Germinal center (tissue), 1 donor: ENCODE data around the gene ADCY7.

Source experiments
- DNase-seq: peaks from one replicate; pipeline ENCODE4 v3.0.0; 2012; ENCODE audit warnings: mixed read lengths, low spot score

ADCY7 gene

DNA sequence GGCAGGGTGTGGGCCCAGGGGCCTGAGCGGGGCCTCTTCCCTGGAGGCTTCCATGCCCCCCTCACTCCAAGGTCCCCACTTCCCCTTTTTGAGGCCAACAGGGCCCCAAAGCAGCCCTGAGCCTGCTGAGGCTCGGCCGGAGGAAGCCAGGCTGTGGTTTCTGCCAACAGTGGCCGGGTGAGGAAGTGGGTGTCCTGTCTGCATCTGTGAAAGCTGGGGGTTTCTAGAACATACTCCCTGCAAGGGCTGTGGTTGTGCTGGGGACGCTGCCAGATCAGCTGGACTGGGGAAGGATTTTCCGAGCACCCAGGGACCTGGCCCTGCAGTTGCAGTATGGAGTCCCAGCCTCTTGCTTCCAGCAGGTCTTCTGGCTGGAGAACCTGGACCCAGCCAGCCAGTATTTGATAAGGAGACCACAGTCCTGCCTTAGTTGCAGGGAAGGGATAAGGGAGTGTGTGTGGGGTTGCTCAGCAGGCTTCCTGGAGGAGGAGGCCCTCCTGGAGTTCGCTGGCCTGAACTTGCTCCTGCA is 15.7 kb downstream of the ADCY7 start:
- DNase-seq: peak; percentile 86

- DNase-seq: no peak
These were observed 16.7 kb downstream of the ADCY7 start for GRCh38 chr16:50282955-50283631.

DNA sequence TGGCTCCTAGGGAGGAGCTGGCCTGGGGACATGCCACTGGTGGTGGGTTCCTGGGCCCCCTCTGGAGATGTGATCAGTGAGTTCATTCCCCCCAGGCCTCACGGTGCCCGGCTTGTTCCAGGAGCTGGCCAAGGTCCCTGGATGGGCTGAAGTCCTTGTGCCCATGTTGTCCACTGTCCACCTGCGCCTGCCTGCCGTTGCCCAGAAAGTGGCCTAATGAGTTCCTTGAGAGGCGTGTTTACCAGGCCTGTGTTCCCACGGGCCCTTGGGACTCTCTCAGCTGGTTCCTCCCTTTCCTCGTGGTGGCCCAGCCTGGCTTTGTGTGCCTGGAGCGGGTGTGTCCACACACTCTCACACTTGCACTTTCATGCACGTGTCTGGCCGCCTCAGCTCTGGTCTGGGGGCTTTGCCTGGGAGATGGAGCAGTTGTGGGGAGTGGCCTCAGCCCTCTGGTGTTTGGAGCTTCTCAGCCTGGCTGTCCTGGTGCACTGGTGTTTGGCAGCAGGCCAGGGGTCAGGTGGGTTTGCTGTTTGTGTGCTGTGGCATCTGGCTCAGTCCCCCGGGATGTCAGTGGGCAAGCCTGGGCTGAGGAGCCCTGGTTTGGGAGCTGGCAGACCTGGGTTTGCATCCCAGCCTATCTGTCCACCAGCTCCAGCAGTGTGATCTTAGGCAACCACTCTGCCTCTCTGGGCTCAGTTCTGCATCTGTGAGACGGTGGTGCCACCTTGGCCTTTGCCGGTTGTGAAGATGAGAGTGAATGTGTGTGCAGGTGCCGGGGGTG is 18.0 kb downstream of the ADCY7 start:
- no peak for DNase-seq

GRCh38 chr16:50285406-50286003 is 19.2 kb downstream of the ADCY7 start:
- no peak for DNase-seq

DNA sequence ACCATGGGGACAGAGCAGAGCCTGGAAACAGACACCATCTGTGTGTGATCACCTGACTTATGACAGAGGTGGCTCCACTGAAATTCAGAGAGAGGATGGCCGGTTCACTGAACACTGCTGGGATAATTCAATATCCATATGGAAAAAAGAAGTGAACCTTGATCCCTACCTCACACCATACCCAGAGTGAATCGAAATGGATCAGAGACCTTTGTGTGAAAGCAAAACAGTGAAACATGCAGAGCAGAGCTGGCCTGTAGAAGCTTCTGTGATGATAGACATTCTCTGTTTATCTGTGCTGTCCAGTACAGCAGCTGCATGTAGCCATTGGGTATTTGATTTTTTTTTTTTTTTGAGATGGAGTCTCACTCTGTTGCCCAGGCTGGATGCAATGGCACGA is 20.3 kb downstream of the ADCY7 start:
- no peak for DNase-seq

DNA sequence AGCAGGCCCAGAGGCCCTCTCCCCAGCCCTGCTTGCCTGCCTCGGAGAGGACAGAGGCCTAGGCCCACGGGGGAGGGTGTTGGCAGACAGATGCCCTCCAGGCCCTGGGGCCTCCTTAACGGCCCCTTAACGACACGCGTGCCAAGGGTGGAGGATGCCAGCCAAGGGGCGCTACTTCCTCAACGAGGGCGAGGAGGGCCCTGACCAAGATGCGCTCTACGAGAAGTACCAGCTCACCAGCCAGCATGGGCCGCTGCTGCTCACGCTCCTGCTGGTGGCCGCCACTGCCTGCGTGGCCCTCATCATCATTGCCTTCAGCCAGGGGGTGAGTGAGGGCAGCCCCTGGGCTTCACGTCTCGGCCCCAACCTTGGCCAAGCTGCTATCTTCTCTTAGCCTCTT is 21.7 kb downstream of the ADCY7 start:
- DNase-seq: no peak

- DNase-seq: no peak
These were observed 22.6 kb downstream of the ADCY7 start for GRCh38 chr16:50288920-50289319.

DNA sequence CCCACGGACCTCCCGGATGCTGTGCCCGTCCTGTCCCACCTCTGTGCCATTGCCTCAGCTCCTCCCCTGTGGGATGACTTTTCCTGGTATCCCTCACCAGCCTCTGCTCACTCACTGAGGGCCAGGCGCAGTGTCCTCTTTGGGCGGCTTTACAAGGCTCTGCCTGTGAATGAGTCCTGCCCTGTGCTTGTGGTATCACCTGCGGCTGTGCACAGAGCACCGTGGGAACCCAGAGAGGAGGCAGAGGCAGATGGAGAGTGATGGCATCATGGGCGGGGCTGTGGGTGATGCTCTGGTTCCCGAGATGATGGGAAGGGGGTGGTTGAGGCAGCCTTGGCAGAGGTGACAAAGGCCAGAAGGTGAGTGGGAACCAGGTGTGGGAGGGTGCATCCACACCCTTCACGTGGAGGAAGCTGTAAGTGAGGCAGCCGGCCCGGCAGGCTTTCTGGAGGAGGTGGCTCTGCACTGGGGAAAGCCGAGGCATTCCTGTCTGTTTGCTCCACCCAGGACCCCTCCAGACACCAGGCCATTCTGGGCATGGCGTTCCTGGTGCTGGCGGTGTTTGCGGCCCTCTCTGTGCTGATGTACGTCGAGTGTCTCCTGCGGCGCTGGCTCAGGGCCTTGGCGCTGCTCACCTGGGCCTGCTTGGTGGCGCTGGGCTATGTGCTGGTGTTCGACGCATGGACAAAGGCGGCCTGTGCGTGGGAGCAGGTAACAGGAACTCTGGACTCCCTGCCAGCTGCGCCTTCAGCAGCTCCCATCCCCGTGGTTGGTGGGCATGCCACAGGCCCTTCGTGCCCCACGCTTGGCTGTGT is 23.8 kb downstream of the ADCY7 start:
- no peak for DNase-seq

DNA sequence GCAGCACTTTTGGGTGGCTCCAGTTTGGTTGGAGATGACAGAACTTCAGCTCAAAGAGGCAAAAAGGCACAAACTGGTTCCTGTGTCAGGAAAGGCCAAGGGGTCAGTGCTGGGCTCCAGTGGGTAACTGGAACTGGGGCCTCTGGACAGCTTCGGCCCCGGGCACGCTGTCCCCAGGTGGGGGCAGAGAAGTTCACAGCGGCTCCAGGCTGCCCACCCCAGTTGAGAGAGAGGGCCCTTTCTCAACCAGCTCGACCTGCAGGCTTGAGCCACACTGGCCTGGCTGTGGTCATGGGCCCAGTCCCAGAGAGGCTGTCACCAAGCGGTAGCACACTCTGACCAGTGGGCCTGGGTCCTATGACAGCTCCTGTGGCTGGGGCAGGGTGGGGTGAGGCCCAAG is 24.5 kb downstream of the ADCY7 start:
- no peak for DNase-seq

DNA sequence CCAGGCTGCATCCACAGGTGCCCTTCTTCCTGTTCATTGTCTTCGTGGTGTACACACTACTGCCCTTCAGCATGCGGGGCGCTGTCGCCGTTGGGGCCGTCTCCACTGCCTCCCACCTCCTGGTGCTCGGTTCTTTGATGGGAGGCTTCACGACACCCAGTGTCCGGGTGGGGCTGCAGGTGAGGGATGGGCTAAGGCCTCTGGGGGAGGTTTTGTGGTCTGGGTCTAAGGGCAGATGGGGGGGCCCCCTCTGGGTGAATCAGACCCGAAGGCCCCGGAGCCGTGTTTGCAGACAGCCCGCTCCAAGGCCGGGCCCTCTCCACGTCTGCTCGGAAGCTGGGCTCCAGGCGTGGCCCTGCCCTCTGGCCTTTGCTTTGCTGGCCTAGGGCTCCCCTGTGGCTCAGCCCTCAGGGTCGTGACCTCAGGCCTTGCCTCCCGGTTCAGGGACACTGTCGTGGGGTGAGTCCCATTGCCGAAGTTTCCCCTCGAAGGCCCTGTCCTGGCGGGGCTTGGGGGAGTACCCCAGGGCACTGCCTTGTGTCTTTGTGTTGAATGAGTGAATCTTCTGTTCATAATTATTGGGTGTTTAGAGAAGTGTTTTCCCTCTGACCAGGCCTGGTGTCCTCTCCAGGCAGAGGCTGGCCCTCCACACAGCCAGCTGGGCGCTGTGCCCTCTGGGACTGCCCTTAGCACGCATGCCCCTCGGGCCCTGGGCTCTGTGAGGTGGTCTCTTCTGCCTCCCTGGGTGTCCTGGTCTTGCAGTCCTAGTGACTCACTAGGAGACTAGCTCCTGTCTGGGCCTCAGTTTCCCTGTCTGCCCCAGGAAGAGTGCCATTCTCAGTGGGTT is 25.6 kb downstream of the ADCY7 start:
- no peak for DNase-seq

DNA sequence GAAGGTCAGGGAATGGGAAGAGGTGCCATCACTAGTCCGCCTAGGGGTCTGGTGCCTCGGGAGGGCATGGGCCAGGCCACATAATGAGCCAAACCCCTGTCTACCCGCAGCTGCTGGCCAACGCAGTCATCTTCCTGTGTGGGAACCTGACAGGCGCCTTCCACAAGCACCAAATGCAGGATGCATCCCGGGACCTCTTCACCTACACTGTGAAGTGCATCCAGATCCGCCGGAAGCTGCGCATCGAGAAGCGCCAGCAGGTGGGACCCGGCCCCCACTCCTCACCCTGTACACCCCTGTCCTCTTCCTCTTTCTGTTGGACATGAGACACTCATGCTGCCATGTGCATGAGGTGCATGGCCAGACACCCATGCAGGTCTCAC is 26.2 kb downstream of the ADCY7 start:
- DNase-seq: no peak

DNA sequence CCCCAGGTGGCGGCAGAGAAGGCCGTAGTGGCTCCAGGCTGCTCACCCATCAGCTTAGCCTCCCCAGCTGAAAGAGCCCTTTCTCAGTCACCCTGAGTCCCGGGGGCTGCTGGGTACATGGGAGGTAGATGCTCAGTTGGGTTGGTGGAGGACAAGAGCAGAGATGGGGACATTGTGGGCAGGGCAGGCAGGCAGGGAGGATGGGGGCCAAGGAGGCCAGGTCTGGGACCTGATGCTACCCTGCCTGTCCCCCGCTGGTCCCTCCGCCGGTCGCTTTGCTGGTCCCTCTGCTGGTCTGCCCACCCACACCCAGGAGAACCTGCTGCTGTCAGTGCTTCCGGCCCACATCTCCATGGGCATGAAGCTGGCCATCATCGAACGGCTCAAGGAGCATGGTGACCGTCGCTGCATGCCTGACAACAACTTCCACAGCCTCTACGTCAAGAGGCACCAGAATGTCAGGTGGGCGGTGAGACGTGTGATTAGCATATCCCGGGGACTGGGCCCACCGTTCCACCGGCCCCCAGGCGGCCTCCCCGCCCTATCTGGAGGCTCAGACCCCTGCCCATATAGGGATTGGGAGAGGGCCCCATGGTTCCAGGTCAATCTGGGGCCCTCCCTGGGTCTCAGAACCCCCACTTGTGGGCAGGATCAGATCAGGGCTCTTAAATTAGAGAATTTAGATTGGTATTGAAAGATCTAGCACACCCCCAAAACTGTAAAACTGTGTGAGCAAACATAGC is 26.9 kb downstream of the ADCY7 start:
- DNase-seq: no peak

DNA sequence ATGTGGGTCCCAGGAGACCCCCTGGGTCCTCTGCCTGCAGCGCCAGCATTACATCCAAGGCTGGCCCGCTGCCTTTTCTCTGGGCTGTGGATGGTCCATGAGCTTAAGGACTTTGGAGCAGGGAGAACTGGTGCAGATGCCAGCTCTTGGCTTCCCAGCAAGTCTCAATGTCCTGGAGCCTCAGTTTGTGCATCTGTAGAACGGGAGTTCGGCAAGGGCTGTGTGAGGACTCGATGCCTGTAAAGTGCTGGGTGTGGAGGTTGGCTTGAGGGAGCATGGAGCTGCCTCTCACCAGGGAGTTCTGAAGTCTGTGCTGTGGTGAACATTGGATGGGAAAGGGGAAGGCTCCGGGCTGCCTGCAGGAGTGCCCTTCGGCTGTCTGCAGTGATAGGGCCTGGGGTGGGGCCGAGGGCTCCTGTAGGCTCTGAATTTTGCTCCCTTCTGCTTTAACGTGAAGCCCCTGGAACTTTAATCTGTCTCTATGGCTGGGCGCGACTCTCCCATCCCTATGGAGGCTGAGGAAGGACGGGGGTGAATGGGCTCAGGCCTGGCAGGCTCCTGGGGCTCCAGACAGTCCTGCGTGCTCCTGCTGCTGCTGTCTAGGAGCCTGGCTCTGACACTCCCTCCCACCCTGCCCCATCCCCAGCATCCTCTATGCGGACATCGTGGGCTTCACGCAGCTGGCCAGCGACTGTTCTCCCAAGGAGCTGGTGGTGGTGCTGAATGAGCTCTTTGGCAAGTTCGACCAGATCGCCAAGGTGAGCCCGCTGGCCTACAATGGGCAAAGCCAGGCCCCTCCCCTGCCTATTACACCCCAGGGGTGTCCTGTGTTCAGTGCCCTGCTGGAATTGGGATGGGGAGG is 27.9 kb downstream of the ADCY7 start:
- DNase-seq: no peak

- no peak for DNase-seq
These were observed 28.6 kb downstream of the ADCY7 start for GRCh38 chr16:50294955-50295354.

- no peak for DNase-seq
These were observed 29.3 kb downstream of the ADCY7 start for GRCh38 chr16:50295541-50296132.

- no peak for DNase-seq
These were observed 30.5 kb downstream of the ADCY7 start for GRCh38 chr16:50296807-50297206.

DNA sequence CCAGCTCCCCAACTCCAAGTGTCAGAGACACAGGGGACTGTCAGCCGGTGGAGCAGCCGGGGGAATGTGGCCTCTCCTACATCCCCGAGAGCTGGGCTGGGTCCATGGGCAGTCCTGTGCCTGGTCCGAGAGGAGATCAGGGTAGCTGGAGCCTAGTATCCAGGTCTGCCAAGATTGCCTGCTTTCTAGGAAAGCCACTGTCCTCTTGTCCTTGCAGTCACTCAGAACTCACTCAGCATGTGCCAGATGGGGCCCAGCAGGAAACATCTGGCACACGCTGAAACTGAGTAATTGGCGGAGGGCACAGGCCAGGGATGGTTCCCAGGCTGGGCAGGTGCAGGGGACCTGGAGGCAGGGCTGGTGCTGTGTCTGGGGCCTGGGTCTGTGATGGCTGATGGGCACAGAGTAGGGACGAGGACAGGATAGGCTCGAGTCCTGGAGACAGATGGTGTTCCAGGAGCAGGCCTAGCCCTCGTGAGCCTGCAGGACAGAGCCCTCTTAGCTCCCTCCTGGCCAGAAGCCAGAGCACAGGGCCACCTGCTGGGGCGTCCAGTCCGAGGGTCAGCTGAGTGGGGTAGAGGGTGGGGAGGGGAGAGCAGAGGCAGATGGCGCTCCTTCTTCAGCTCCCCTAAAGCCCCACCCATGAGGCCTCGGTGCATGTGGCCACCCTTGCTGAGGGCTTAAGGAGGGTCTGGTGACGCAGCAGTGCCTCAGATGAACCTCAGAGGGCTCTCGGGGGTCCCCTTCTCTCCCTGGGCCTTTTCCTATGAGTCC is 31.1 kb downstream of the ADCY7 start:
- DNase-seq: no peak

DNA sequence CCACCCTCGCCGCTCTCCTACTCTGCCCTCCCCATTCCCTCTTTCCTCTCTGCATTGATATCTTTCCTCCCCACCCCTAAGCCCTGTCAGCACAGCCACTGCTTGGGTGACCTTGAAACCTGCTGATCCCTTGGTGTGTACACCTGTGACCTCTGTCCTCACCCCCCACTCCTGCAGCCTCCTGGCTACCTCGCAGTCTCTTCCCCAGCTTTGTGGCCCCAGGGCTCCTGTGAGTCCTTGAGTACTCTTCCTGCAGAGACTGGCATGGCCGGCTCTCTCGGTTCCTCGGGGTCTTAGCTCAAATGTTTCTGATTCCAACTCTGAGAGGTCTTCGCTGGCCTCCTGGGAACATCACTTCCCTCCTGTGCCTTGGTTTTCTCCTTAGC is 31.7 kb downstream of the ADCY7 start:
- DNase-seq: no peak
